HepG2 (cell line): ENCODE data around the gene LRRC8D. TPM values are rescaled to one million over a fixed set of nuclear protein-coding genes. Genes with fewer than 3 reads are reported as not detected.
A peak's percentile ranks its signal among the peaks of the same experiment; 100 is the strongest.

Source experiments
- AGO2 ChIP-seq: fragments of 200-400 bp; formaldehyde crosslinking; optimal IDR thresholded peaks from 2 replicates; pipeline ENCODE3; 2017; ENCODE audit warnings: mild to moderate bottlenecking, low read depth, low read length, moderate library complexity
- ASH2L ChIP-seq: fragments of 300-600, 200-600 bp; sonication (generic); IDR thresholded peaks from 2 replicates; pipeline ENCODE4 v1.7.0; 2017; ENCODE audit warnings: low read depth, mild to moderate bottlenecking, moderate library complexity, mixed read lengths, low read length; ENCODE audit not compliant: insufficient read length
- FOXA3 ChIP-seq: IDR thresholded peaks from 2 replicates; pipeline ENCODE4 v1.6.1; 2016; ENCODE audit warnings: missing genetic modification reagents, missing compliant biosample characterization
- HOXA3 ChIP-seq: sonication (generic); formaldehyde crosslinking; IDR thresholded peaks from 2 replicates; pipeline ENCODE4 v1.5.0; 2020; ENCODE audit warnings: missing genetic modification reagents
- SALL2 ChIP-seq: sonication (generic); formaldehyde crosslinking; IDR thresholded peaks from 2 replicates; pipeline ENCODE4 v1.8.1; 2023; ENCODE audit warnings: mild to moderate bottlenecking, missing genetic modification reagents, inconsistent platforms
- ZFY ChIP-seq: sonication (generic); formaldehyde crosslinking; IDR thresholded peaks from 2 replicates; pipeline ENCODE4 v1.4.0; 2020; ENCODE audit warnings: missing genetic modification reagents
- ZSCAN25 ChIP-seq: sonication (generic); formaldehyde crosslinking; IDR thresholded peaks from 2 replicates; pipeline ENCODE4 v1.8.0; 2022; ENCODE audit warnings: mild to moderate bottlenecking, missing genetic modification reagents
- polyA plus RNA-seq, 8 experiments: library from polyadenylated mRNA; depleted of rRNA in 3 of 8; stranded (reverse) in 7 of 8; unstranded in 1 of 8; fragments of >200 nt; fragmentation: Illumina TruSeq in 4 of 8; extraction: Trizol in 4 of 8; gene quantifications; 2 replicates each; pipeline versions ENCODE4 v1.2.1 to v1.2.3, GENCODE V29; 2011 to 2016; ENCODE audit warnings: low read depth in 4 of 8, missing spikeins in 1 of 8, mixed read lengths in 1 of 8; ENCODE audit not compliant: insufficient read depth in 1 of 8
- total RNA-seq, 5 experiments: library from RNA; depleted of rRNA; stranded (reverse); fragments of >200 nt; fragmentation: Illumina TruSeq; extraction: Trizol; gene quantifications; 2 replicates each; pipeline ENCODE4 v1.2.3, GENCODE V29; 2016; ENCODE audit warnings: low read depth in 1 of 5
- TF ChIP-seq, protein P1 (sequence below): sonication (generic); formaldehyde crosslinking; IDR thresholded peaks from 2 replicates; pipeline ENCODE4 v1.4.0; 2020; ENCODE audit warnings: missing genetic modification reagents
- TF ChIP-seq, protein P2 (sequence below): sonication (generic); formaldehyde crosslinking; IDR thresholded peaks from 2 replicates; pipeline ENCODE4 v1.4.0; 2020; ENCODE audit warnings: missing genetic modification reagents
- TF ChIP-seq, protein P3 (sequence below), 2 experiments: fragments of 450-650 bp in 1 of 2; sonication (generic) in 1 of 2; formaldehyde crosslinking in 1 of 2; IDR thresholded peaks; 2 replicates each; pipeline versions ENCODE4 v1.6.1 to v1.8.0; 2016 to 2022; ENCODE audit warnings: antibody characterized with exemption in 1 of 2, mild to moderate bottlenecking in 1 of 2, missing genetic modification reagents in 1 of 2

LRRC8D gene
- total and polyA plus RNA-seq, 2 of the 13 experiments (the other 11 are each of a cell fraction or from before 2014, with no cell fraction given) = 29.9 to 45.5 TPM

DNA sequence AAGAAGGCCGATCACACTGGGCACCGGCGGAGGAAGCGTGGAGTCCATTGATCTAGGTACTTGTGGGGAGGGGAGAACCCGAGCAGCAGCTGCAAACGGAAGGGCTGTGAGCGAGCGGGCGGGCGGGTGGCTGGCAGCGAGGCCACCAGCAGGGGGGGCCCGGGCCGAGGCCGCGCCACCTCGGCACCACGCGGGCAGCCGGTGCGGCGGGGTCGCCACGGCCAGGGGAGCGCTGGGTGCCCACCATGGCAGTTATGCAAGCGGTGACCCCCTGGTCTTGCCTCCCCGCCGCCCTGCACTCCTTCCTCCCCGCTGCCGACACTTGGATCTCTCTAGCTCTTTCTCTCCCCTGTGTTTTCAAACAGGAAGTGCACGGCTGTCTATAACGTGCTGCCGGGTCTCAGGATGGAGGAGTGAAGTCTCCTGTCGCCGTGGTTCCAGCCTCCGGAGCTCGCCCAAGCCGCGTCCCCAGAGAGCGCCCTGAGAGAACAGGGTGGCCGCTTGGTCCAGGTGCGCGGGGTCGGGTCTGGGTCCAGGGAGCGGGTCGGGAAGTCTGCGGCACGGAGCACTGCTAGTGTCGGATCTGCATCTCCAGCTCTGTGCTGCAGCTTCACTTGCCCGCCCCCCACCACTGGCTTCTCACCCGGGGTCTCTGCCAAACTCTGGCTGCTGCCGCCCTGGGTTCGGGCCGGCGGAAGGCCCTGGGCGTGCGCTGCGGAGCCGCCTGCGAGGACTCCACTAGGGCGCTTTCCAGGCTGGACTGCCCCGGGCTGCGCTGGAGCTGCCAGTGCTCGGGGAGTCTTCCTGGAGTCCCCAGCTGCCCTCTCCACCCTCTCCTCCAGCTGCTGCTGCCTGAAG, 22.7 kb downstream of the LRRC8D start (continued):
- TF ChIP-seq, protein P1, sequence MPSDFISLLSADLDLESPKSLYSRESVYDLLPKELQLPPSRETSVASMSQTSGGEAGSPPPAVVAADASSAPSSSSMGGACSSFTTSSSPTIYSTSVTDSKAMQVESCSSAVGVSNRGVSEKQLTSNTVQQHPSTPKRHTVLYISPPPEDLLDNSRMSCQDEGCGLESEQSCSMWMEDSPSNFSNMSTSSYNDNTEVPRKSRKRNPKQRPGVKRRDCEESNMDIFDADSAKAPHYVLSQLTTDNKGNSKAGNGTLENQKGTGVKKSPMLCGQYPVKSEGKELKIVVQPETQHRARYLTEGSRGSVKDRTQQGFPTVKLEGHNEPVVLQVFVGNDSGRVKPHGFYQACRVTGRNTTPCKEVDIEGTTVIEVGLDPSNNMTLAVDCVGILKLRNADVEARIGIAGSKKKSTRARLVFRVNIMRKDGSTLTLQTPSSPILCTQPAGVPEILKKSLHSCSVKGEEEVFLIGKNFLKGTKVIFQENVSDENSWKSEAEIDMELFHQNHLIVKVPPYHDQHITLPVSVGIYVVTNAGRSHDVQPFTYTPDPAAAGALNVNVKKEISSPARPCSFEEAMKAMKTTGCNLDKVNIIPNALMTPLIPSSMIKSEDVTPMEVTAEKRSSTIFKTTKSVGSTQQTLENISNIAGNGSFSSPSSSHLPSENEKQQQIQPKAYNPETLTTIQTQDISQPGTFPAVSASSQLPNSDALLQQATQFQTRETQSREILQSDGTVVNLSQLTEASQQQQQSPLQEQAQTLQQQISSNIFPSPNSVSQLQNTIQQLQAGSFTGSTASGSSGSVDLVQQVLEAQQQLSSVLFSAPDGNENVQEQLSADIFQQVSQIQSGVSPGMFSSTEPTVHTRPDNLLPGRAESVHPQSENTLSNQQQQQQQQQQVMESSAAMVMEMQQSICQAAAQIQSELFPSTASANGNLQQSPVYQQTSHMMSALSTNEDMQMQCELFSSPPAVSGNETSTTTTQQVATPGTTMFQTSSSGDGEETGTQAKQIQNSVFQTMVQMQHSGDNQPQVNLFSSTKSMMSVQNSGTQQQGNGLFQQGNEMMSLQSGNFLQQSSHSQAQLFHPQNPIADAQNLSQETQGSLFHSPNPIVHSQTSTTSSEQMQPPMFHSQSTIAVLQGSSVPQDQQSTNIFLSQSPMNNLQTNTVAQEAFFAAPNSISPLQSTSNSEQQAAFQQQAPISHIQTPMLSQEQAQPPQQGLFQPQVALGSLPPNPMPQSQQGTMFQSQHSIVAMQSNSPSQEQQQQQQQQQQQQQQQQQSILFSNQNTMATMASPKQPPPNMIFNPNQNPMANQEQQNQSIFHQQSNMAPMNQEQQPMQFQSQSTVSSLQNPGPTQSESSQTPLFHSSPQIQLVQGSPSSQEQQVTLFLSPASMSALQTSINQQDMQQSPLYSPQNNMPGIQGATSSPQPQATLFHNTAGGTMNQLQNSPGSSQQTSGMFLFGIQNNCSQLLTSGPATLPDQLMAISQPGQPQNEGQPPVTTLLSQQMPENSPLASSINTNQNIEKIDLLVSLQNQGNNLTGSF (CRISPR knock-in tag) = peak; percentile 18; the same call in 1 of the 2 replicates
- TF ChIP-seq AGO2 = peak; percentile 94
- TF ChIP-seq, protein P2, sequence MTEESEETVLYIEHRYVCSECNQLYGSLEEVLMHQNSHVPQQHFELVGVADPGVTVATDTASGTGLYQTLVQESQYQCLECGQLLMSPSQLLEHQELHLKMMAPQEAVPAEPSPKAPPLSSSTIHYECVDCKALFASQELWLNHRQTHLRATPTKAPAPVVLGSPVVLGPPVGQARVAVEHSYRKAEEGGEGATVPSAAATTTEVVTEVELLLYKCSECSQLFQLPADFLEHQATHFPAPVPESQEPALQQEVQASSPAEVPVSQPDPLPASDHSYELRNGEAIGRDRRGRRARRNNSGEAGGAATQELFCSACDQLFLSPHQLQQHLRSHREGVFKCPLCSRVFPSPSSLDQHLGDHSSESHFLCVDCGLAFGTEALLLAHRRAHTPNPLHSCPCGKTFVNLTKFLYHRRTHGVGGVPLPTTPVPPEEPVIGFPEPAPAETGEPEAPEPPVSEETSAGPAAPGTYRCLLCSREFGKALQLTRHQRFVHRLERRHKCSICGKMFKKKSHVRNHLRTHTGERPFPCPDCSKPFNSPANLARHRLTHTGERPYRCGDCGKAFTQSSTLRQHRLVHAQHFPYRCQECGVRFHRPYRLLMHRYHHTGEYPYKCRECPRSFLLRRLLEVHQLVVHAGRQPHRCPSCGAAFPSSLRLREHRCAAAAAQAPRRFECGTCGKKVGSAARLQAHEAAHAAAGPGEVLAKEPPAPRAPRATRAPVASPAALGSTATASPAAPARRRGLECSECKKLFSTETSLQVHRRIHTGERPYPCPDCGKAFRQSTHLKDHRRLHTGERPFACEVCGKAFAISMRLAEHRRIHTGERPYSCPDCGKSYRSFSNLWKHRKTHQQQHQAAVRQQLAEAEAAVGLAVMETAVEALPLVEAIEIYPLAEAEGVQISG (CRISPR knock-in tag) = peak; percentile 42
- TF ChIP-seq FOXA3 (CRISPR knock-in tag) = 0 out of 2 replicates have a peak, but pooled peaks have one; percentile 22
- TF ChIP-seq ASH2L = peak; percentile 32
- TF ChIP-seq ZSCAN25 (CRISPR knock-in tag) = no peak
- TF ChIP-seq SALL2 (CRISPR knock-in tag) = 0 out of 2 replicates have a peak, but pooled peaks have one; percentile 49
- peak; percentile 51 for TF ChIP-seq ZFY (CRISPR knock-in tag)
- TF ChIP-seq, protein P3, sequence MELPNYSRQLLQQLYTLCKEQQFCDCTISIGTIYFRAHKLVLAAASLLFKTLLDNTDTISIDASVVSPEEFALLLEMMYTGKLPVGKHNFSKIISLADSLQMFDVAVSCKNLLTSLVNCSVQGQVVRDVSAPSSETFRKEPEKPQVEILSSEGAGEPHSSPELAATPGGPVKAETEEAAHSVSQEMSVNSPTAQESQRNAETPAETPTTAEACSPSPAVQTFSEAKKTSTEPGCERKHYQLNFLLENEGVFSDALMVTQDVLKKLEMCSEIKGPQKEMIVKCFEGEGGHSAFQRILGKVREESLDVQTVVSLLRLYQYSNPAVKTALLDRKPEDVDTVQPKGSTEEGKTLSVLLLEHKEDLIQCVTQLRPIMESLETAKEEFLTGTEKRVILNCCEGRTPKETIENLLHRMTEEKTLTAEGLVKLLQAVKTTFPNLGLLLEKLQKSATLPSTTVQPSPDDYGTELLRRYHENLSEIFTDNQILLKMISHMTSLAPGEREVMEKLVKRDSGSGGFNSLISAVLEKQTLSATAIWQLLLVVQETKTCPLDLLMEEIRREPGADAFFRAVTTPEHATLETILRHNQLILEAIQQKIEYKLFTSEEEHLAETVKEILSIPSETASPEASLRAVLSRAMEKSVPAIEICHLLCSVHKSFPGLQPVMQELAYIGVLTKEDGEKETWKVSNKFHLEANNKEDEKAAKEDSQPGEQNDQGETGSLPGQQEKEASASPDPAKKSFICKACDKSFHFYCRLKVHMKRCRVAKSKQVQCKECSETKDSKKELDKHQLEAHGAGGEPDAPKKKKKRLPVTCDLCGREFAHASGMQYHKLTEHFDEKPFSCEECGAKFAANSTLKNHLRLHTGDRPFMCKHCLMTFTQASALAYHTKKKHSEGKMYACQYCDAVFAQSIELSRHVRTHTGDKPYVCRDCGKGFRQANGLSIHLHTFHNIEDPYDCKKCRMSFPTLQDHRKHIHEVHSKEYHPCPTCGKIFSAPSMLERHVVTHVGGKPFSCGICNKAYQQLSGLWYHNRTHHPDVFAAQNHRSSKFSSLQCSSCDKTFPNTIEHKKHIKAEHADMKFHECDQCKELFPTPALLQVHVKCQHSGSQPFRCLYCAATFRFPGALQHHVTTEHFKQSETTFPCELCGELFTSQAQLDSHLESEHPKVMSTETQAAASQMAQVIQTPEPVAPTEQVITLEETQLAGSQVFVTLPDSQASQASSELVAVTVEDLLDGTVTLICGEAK (IDR thresholded peaks at IDR 0.05) = no peak
- TF ChIP-seq, protein P3 (CRISPR knock-in tag; IDR thresholded peaks at IDR 0.05) = no peak
- TF ChIP-seq HOXA3 (CRISPR knock-in tag) = peak; percentile 46
